D721Med (cell line): ENCODE measurements around the gene SIL1.

Source experiments
- DNase-seq: peaks from one replicate; pipeline ENCODE4 v3.0.0; 2011; ENCODE audit warnings: low spot score; ENCODE audit not compliant: insufficient read length
- FAIRE-seq: peaks from 2 replicates; lab custom pipeline; 2011; peaks lifted over from hg19 to GRCh38; lab: Jason Lieb, UNC
- CTCF ChIP-seq: IDR thresholded peaks from 2 replicates; pipeline ENCODE4 v1.5.1; 2012; ENCODE audit warnings: mild to moderate bottlenecking, control low read depth; ENCODE audit not compliant: insufficient read depth; ENCODE audit errors: missing control alignments

The SIL1 gene

DNA sequence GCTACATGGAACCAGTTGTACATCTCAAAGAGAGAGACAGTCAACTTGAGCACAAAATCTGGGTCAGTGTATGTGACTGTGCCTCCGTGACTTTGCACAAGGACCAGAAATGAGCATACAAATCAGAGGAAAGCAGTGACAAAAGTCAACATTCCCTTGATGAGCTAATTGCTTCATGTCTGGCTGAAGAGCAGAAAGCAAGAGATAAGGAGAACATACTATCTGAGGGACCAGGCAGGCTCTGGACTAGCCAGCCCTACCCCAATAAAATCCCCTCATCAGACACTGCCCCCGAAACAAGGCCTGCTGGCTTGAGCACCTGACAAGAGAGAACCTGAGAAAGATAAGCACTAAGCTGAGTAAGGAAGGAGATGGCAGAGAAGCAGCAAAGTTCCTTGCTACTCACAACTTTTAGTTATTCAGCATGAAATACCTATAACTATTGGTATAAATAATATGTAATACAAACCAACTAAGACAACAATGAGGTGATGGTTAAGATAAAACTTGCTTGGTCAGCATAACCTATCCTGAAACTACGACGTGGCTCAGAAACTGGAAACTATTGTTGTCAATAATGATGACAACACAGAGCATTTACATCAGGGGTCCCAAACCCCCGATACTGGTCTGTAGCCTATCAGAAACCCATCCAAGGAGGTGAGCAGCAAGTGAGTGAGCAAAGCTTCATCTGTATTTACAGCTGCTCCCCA is 9.5 kb downstream of the SIL1 start:
- no peak for FAIRE-seq
- TF ChIP-seq CTCF, result no peak

GRCh38 chr5:139186752-139187326 is 11.3 kb downstream of the SIL1 start:
- TF ChIP-seq CTCF, result no peak
- DNase-seq, result no peak
- FAIRE-seq, result no peak

More for the DNA sequence above, 9.5 kb downstream of the SIL1 start:
- no peak for DNase-seq

GRCh38 chr5:139186261-139186660 is 11.9 kb downstream of the SIL1 start:
- FAIRE-seq (no peak), DNase-seq (no peak)
- no peak for TF ChIP-seq CTCF

GRCh38 chr5:139185589-139185988 is 12.6 kb downstream of the SIL1 start:
- DNase-seq (no peak), FAIRE-seq (no peak)
- no peak for TF ChIP-seq CTCF

- DNase-seq (no peak), FAIRE-seq (no peak)
- no peak for TF ChIP-seq CTCF
These were observed 14.7 kb downstream of the SIL1 start for GRCh38 chr5:139183502-139183901.

DNA sequence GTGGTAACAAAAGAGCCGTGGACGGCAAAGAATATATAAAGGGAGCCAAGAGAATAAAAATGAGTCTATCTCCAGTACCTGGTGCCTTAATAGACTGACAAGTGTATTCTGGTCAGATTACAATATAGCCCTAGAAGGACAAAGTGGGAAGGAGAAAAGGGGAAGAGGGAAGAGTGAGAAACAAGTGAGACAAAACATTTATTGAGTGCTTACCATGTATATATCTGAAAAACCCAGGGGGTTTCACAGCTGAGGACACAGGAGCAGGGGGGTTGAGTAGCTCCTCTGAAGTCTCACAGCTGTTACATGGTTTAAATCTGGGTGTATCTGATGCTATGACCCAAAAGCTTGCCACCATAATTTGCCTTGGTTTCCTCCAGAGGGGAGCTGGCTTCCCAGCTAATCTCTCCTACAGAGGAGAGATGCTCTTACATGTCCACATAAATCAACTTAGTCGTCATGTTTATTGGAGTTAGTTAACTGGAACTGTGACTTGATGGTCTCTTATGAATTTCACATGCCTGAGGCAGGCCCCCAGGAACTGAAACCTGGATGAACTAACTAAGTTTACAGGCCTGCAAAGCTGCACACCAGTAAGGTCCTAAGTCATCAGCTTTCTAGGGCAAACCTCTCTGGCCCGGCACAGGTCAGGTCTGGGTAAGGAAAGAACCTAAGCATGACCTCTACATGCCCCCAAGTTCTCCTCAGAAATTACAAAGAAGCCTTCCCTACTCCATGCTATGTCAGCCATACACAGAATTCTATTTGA is 15.5 kb downstream of the SIL1 start:
- FAIRE-seq (no peak), DNase-seq (no peak)
- no peak for TF ChIP-seq CTCF
